SK-N-SH treated with all-trans-retinoic acid at 6 μM for 48 hours (cell line): ENCODE measurements around the gene IGFBP1.

Experiments
- ATAC-seq: fragments of 200-7000 bp; cut with Tn5 transposase; 3 replicates; pipeline ENCODE4 v1.9.1; 2020; ENCODE audit warnings: mild to moderate bottlenecking, moderate library complexity
- ARNTL ChIP-seq: fragments of 450-650 bp; formaldehyde crosslinking; IDR thresholded peaks from 2 replicates; pipeline ENCODE4 v1.5.0; 2020; ENCODE audit warnings: low read depth, mild to moderate bottlenecking, moderate library complexity, borderline replicate concordance
- BACH2 ChIP-seq: fragments of 250-450 bp; sonication (Bioruptor Pico); IDR thresholded peaks from 2 replicates; pipeline ENCODE4 v1.9.0; 2021; ENCODE audit warnings: mild to moderate bottlenecking, borderline replicate concordance
- CSDC2 ChIP-seq: fragments of 250-450 bp; sonication (Bioruptor Pico); IDR thresholded peaks from 2 replicates; pipeline ENCODE4 v1.5.0; 2020; ENCODE audit warnings: mild to moderate bottlenecking, moderate library complexity
- ESRRG ChIP-seq: fragments of 250-450 bp; sonication (Bioruptor Pico); IDR thresholded peaks from 2 replicates; pipeline ENCODE4 v1.6.1; 2021; ENCODE audit warnings: mild to moderate bottlenecking
- GLIS3 ChIP-seq: fragments of 250-450 bp; sonication (Bioruptor Pico); IDR thresholded peaks from 2 replicates; pipeline ENCODE4 v1.5.0; 2020; ENCODE audit warnings: mild to moderate bottlenecking, moderate library complexity
- ISL1 ChIP-seq: fragments of 250-450 bp; sonication (Bioruptor Pico); IDR thresholded peaks from 2 replicates; pipeline ENCODE4 v2.1.2; 2022; ENCODE audit warnings: mild to moderate bottlenecking, moderate library complexity
- OSR1 ChIP-seq: fragments of 250-450 bp; sonication (Bioruptor Pico); IDR thresholded peaks from 2 replicates; pipeline ENCODE4 v1.8.0; 2022; ENCODE audit warnings: moderate library complexity, mild to moderate bottlenecking, inconsistent platforms
- PATZ1 ChIP-seq: fragments of 250-450 bp; sonication (Bioruptor Pico); IDR thresholded peaks from 2 replicates; pipeline ENCODE4 v1.8.0; 2020; ENCODE audit warnings: mild to moderate bottlenecking, moderate library complexity, borderline replicate concordance
- POU6F1 ChIP-seq: fragments of 250-450 bp; sonication (Bioruptor Pico); IDR thresholded peaks from 2 replicates; pipeline ENCODE4 v1.8.0; 2021; ENCODE audit warnings: low read depth, mild to moderate bottlenecking, moderate library complexity, borderline replicate concordance
- RARB ChIP-seq: fragments of 250-450 bp; sonication (Bioruptor Pico); IDR thresholded peaks from 2 replicates; pipeline ENCODE4 v1.8.0; 2021; ENCODE audit warnings: mild to moderate bottlenecking, moderate library complexity
- SNAI2 ChIP-seq: fragments of 250-450 bp; sonication (Bioruptor Pico); IDR thresholded peaks from 2 replicates; pipeline ENCODE4 v1.5.0; 2020; ENCODE audit warnings: mild to moderate bottlenecking, moderate library complexity
- TCF4 ChIP-seq: fragments of 250-450 bp; sonication (Bioruptor Pico); IDR thresholded peaks from 2 replicates; pipeline ENCODE4 v1.8.0; 2021; ENCODE audit warnings: mild to moderate bottlenecking, moderate library complexity, borderline replicate concordance
- TOX ChIP-seq: fragments of 250-450 bp; sonication (Bioruptor Pico); IDR thresholded peaks from 2 replicates; pipeline ENCODE4 v1.8.0; 2021; ENCODE audit warnings: mild to moderate bottlenecking, moderate library complexity, borderline replicate concordance
- TSHZ2 ChIP-seq: fragments of 250-450 bp; sonication (Bioruptor Pico); IDR thresholded peaks from 2 replicates; pipeline ENCODE4 v1.5.0; 2020; ENCODE audit warnings: mild to moderate bottlenecking, moderate library complexity
- ZC3H10 ChIP-seq: fragments of 250-450 bp; sonication (Bioruptor Pico); IDR thresholded peaks from 2 replicates; pipeline ENCODE4 v1.5.1; 2021; ENCODE audit warnings: mild to moderate bottlenecking, moderate library complexity
- ZFP3 ChIP-seq: fragments of 250-450 bp; sonication (Bioruptor Pico); IDR thresholded peaks from 2 replicates; pipeline ENCODE4 v1.5.0; 2020; ENCODE audit warnings: mild to moderate bottlenecking, moderate library complexity
- ZFP30 ChIP-seq: fragments of 450-650 bp; formaldehyde crosslinking; IDR thresholded peaks from 2 replicates; pipeline ENCODE4 v1.5.0; 2022; ENCODE audit warnings: mild to moderate bottlenecking, moderate library complexity
- ZNF565 ChIP-seq: fragments of 450-650 bp; formaldehyde crosslinking; conservative IDR thresholded peaks from 2 replicates; pipeline ENCODE4 v1.5.0; 2020; ENCODE audit warnings: low read depth, mild to moderate bottlenecking, moderate library complexity
- ZNF70 ChIP-seq: fragments of 450-650 bp; formaldehyde crosslinking; IDR thresholded peaks from 2 replicates; pipeline ENCODE4 v1.5.0; 2020; ENCODE audit warnings: mild to moderate bottlenecking, moderate library complexity
- ZNF8 ChIP-seq: fragments of 450-650 bp; formaldehyde crosslinking; IDR thresholded peaks from 2 replicates; pipeline ENCODE4 v1.5.0; 2020; ENCODE audit warnings: mild to moderate bottlenecking, moderate library complexity
- TF ChIP-seq, protein P1 (sequence below): fragments of 250-450 bp; sonication (Bioruptor Pico); IDR thresholded peaks from 2 replicates; pipeline ENCODE4 v1.5.1; 2020; ENCODE audit warnings: low read depth, mild to moderate bottlenecking, moderate library complexity
- TF ChIP-seq, protein P2 (sequence below): fragments of 250-450 bp; sonication (Bioruptor Pico); IDR thresholded peaks from 2 replicates; pipeline ENCODE4 v1.5.1; 2021; ENCODE audit warnings: mild to moderate bottlenecking, moderate library complexity

Gene IGFBP1

GRCh38 chr7:45863715-45864114 is 24.6 kb upstream of the IGFBP1 start:
- ATAC-seq, result peak; percentile 75
- no peak for TF ChIP-seq RARB (CRISPR knock-in tag)
- no peak for TF ChIP-seq ZC3H10 (CRISPR knock-in tag)
- no peak for TF ChIP-seq PATZ1 (CRISPR knock-in tag)
- TF ChIP-seq ZFP3 (CRISPR knock-in tag), result no peak
- TF ChIP-seq OSR1 (CRISPR knock-in tag), result no peak
- no peak for TF ChIP-seq BACH2 (CRISPR knock-in tag)
- TF ChIP-seq CSDC2, result no peak
- TF ChIP-seq, protein P1, sequence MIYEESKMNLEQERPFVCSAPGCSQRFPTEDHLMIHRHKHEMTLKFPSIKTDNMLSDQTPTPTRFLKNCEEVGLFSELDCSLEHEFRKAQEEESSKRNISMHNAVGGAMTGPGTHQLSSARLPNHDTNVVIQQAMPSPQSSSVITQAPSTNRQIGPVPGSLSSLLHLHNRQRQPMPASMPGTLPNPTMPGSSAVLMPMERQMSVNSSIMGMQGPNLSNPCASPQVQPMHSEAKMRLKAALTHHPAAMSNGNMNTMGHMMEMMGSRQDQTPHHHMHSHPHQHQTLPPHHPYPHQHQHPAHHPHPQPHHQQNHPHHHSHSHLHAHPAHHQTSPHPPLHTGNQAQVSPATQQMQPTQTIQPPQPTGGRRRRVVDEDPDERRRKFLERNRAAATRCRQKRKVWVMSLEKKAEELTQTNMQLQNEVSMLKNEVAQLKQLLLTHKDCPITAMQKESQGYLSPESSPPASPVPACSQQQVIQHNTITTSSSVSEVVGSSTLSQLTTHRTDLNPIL (CRISPR knock-in tag), result no peak
- TF ChIP-seq TCF4, result no peak
- TF ChIP-seq TSHZ2 (CRISPR knock-in tag), result no peak
- TF ChIP-seq, protein P2, sequence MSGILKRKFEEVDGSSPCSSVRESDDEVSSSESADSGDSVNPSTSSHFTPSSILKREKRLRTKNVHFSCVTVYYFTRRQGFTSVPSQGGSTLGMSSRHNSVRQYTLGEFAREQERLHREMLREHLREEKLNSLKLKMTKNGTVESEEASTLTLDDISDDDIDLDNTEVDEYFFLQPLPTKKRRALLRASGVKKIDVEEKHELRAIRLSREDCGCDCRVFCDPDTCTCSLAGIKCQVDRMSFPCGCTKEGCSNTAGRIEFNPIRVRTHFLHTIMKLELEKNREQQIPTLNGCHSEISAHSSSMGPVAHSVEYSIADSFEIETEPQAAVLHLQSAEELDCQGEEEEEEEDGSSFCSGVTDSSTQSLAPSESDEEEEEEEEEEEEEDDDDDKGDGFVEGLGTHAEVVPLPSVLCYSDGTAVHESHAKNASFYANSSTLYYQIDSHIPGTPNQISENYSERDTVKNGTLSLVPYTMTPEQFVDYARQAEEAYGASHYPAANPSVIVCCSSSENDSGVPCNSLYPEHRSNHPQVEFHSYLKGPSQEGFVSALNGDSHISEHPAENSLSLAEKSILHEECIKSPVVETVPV (CRISPR knock-in tag), result no peak
- TF ChIP-seq TOX (CRISPR knock-in tag), result no peak
- no peak for TF ChIP-seq POU6F1 (CRISPR knock-in tag)
- TF ChIP-seq ZNF8 (CRISPR knock-in tag), result no peak
- no peak for TF ChIP-seq ZNF565
- no peak for TF ChIP-seq ZFP30
- no peak for TF ChIP-seq ISL1
- no peak for TF ChIP-seq ZNF70 (CRISPR knock-in tag)
- TF ChIP-seq ESRRG (CRISPR knock-in tag), result no peak
- TF ChIP-seq GLIS3 (CRISPR knock-in tag), result no peak

- no peak for ATAC-seq
- TF ChIP-seq ISL1, result no peak
Observed at GRCh38 chr7:45865594-45866410, 22.5 kb upstream of the IGFBP1 start.

- TF ChIP-seq ZNF8 (CRISPR knock-in tag) (no peak), ZNF70 (CRISPR knock-in tag) (no peak), ESRRG (CRISPR knock-in tag) (no peak), ARNTL (no peak), PATZ1 (CRISPR knock-in tag) (no peak), RARB (CRISPR knock-in tag) (no peak), ISL1 (no peak), SNAI2 (CRISPR knock-in tag) (no peak), TOX (CRISPR knock-in tag) (no peak)
- TF ChIP-seq, protein P2 (CRISPR knock-in tag), result no peak
- no peak for ATAC-seq
Observed at GRCh38 chr7:45867471-45867870, 20.8 kb upstream of the IGFBP1 start.
